HG02763 (cell line): Measurements from ENCODE around the gene BET1.

ENCODE experiments used
- ATAC-seq: cut with Tn5 transposase; IDR thresholded peaks from one replicate; pipeline ENCODE4 v1.9.1; 2021; ENCODE audit warnings: mild to moderate bottlenecking, moderate library complexity; ENCODE audit not compliant: unreplicated experiment

Gene BET1

GRCh38 chr7:94015538-94015937 lies 11.4 kb upstream of the BET1 start:
- no peak for ATAC-seq

- ATAC-seq, result no peak
Observed at GRCh38 chr7:94012746-94013145, 8.6 kb upstream of the BET1 start.

DNA sequence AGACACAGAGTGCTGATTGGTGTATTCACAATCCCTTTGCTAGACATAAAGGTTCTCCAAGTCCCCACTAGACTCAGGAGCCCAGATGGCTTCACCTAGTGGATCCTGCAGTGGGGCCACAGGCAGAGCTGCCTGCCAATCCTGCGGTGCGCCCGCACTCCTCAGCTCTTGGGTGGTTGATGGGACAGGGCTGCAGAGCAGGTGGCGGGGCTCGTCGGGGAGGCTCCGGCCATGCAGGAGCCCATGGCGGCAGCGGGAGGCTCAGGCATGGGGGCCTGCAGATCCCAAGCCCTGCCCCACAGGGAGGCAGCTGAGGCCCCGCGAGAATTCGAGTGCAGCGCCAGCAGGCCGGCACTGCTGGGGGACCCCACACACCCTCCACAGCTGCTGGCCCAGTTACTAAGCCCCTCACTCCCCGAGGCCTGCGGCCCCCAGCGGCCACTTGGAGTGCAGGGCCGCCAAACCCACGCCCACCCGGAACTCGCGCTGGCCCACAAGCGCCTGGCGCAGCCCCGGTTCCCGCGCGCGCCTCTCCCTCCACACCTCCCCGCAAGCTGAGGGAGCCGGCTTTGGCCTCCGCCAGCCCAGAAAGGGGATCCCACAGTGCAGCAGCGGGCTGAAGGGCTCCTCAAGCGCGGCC lies 7.7 kb upstream of the BET1 start:
- ATAC-seq, result no peak

DNA sequence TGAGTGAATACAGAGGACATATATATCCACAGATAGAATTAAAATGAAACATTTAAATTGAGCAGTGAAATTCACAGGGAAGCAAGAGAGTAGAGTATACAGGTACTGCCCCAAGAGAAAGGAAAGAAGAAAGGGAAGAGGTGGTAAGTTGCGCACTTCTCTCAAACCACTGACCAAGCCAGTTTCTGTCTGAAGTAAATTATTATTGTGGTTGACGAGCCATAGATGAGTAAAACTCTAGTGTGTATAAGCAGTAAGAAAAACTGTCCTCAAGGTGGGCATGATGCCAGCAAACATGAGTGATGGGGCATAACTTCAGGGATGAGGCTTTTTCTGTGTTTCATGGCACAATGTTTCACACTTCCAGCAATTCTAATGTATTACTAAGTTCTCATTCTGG lies 4.4 kb upstream of the BET1 start:
- no peak for ATAC-seq

DNA sequence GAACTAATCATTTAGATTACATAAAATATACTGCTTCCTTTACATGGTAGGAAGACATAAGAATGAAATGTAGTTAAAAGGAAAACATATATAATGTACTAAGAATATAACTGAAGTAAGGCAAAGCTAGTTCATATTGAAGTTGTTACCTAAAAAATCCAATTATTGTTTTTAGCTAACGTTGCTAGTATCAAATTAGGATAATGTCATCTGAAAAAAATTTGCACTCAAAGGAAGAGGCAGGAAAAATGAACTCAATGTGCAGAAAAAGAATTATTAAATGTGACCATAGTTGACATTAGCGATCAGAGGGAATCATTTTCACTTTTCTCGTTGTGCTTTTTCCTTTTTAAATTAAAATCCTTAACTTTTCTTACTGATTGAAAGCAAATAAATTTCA lies 1.6 kb upstream of the BET1 start:
- no peak for ATAC-seq

DNA sequence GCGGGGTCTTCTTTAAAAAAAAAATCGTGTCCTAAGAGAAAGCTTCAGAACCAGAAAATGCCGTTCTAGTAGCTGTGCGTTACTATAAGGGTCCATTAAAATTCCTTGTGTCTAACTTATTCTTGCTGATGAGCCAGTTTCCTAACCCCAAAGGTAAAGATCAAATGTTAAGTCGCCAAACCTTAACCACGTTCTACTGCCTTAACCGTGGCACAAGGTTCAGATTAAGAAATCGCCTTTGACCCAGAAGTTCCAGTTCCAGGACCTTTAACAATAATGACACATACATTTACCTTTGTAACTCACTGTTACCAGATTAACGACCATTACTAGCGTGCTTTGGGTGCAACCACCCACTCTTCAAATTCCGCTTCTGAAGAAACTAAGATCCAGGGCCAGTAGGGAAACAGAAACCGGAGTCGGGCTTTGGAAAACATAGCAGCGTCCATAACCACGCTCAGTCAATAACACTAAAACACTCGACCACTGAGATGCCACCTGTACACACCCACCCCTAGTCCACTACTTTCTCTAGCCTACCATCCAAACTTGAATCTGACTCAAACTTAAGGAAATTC lies 620 bp downstream of the BET1 start:
- ATAC-seq, result peak; percentile 33

GRCh38 chr7:94001396-94001795 lies 2.8 kb downstream of the BET1 start:
- ATAC-seq, result no peak

DNA sequence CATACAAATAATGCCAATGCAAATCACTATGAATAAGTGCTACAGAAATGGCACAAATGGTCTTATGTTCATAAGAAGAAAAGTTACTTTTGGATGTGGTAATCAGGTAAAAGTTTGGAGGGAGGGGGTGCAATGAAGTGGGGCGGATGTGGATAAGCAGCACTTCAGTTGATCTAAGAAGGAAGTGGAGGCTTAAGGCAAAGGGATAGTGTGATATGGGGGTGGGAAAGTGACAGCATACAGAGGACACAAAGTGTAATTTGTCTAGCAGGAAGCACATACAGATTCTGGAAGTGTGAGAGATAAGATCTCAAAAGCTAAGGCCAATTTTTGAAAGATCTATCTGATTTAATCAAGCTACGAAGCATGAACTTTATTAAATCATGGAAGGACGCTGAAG lies 6.3 kb downstream of the BET1 start:
- no peak for ATAC-seq

GRCh38 chr7:93992421-93993110 lies 11.6 kb downstream of the BET1 start:
- no peak for ATAC-seq

DNA sequence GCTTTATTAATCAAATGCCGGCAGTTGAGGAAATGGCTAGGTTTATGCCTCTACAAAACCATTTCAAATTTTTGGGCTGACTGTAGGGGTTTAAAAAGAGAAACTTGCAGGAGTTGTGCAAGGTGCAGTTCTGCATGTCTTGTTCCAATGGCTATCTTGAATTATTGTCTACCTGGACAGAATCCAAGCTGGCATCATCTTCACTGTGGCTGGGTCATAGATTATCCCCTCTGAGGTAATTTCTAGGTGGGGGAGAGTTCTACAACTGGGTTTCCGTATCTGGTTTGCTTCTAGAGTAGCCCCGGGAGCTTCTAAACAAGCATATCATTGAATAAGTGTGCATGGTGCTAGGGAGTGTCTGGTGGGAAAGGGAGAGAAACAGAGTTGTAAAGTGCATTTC lies 16.9 kb downstream of the BET1 start:
- no peak for ATAC-seq

- no peak for ATAC-seq
Observed at GRCh38 chr7:93985101-93985500, 19.1 kb downstream of the BET1 start.

DNA sequence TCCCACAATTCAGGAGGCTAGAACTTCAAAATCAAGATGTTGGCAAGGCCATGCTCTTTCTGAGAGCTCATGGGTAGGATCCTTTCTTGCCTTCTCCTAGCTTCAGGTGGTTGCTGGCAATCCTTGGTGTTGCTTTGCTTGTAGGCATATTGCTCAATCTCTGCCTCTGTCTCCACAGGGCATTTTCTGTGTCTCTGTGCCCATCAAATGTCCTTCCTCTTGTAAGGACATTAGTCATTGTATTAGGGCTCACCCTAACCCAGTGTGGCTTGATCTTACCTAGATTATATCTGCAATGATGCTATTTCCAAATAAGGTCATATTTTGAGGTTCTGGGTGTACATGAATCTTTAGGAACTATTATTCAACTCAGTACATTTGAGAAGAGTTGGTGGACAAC lies 20.1 kb downstream of the BET1 start:
- ATAC-seq, result no peak

DNA sequence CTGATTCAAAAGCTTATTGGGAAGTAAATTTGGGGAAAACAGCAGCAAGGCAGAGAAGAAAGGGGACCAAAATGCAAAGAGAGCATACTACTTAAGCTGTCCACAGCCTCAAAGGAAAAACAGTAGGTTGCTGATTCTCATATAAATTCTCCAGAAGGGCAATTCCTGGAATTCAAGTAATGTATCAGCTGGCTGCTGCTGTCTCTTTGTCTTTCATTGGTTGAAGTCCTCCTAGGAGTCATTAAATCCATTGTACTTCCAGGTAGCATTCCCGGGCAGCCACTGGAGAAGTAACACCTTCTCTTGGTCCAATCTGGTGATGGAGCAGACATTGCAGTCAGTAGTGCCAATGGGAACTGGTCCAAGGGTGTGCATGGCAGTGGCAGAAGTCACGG lies 22.7 kb downstream of the BET1 start:
- ATAC-seq, result no peak

GRCh38 chr7:93980744-93981479 lies 23.2 kb downstream of the BET1 start:
- no peak for ATAC-seq

- ATAC-seq, result no peak
Observed at GRCh38 chr7:93977211-93977950, 26.8 kb downstream of the BET1 start.

- ATAC-seq, result no peak
Observed at GRCh38 chr7:93973134-93973533, 31.0 kb downstream of the BET1 start.

- no peak for ATAC-seq
Observed at GRCh38 chr7:93972029-93972725, 32.0 kb downstream of the BET1 start.

DNA sequence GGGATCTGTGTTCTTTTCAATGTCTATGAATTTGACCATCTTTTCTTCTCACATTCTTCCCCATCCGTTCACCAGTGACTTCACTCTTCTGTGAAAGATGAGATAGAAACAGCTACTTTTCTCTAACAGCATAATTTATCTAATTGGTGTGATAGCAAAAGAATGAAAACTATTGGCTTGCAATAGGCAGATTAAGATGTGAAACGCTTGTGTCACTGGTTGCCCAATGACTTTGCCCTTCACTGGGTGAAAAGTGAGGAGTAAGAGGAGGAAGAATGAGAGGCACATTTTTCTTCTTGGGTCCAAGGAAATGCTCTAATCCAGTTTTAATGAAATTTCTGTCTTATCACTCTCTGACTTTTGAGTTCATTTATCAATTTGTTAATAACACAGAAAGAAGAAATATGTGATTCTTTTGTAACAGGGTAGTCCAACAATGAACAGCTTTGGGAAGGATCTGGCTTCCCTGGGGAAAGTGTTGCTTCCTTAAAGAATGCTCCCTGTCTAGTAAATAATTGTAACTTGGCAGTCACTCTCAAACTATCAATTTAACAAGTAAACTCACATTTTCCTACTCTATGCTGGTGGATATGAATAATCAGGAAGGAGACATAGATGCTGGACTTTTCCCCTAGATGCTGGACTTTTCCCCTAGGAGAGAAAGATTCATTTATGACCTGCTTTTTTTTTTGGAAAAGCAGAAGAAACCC lies 35.1 kb downstream of the BET1 start:
- no peak for ATAC-seq

DNA sequence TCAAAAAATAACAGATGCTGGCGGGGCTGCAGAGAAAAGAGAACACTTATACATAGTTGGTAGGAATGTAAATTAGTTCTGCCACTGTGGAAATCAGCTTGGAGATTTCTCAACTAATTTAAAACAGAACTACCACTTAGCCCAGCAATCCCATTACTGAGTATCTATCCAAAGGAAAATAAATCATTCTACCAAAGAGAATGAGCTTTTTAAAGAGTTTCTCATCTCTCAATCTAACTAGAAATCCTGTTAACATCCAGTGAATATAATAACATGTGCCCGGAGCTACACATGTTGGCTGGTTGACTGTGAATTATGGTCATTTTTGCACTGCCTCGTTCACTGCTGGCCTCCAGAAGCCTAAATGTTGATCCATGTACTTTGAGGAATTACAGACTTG lies 39.3 kb downstream of the BET1 start:
- ATAC-seq, result no peak

GRCh38 chr7:93964262-93964661 lies 39.9 kb downstream of the BET1 start:
- ATAC-seq, result no peak
